Mesenchymal stem cell (in vitro differentiated cells and primary cell): Measurements from ENCODE around the gene VWCE.

Experiments used
- DNase-seq: peaks from one replicate; pipeline ENCODE4 v3.0.0-alpha.2; 2013
- H2AFZ ChIP-seq: one replicate; pipeline ENCODE4 v1.6.1; 2013; ENCODE audit warnings: low read depth, mild to moderate bottlenecking, control low read depth, inconsistent platforms, low read length, moderate library complexity
- H2AK5ac ChIP-seq: 2 replicates; pipeline ENCODE4 v1.6.1; 2013; ENCODE audit warnings: low read length, moderate library complexity, mild to moderate bottlenecking, inconsistent platforms; ENCODE audit not compliant: severe bottlenecking
- H2BK120ac ChIP-seq: one replicate; pipeline ENCODE4 v1.6.1; 2013; ENCODE audit warnings: low read depth, mild to moderate bottlenecking, inconsistent platforms, low read length, moderate library complexity
- H2BK12ac ChIP-seq, 2 experiments: one replicate each; pipeline ENCODE4 v1.6.1; 2013; ENCODE audit warnings: inconsistent platforms in 2 of 2, low read length in 2 of 2, mild to moderate bottlenecking in 2 of 2, moderate library complexity in 2 of 2, control low read depth in 1 of 2
- H2BK15ac ChIP-seq: one replicate; pipeline ENCODE4 v1.6.1; 2013; ENCODE audit warnings: mild to moderate bottlenecking, low read depth, inconsistent platforms; ENCODE audit not compliant: poor library complexity, severe bottlenecking
- H2BK5ac ChIP-seq: 2 replicates; pipeline ENCODE4 v1.6.1; 2013; ENCODE audit warnings: low read depth, mild to moderate bottlenecking, low read length, control low read depth, inconsistent platforms; ENCODE audit not compliant: poor library complexity, severe bottlenecking
- H3K14ac ChIP-seq, 2 experiments: one replicate each; pipeline ENCODE4 v1.6.1; 2013; ENCODE audit warnings: inconsistent platforms in 2 of 2, low read length in 2 of 2, control low read depth in 1 of 2, mild to moderate bottlenecking in 1 of 2, moderate library complexity in 1 of 2
- H3K18ac ChIP-seq, 2 experiments: one replicate each; pipeline ENCODE4 v1.6.1; 2013; ENCODE audit warnings: inconsistent platforms in 2 of 2, low read length in 2 of 2, control low read depth in 1 of 2, low read depth in 1 of 2, mild to moderate bottlenecking in 1 of 2
- H3K23ac ChIP-seq, 2 experiments: one replicate each; pipeline ENCODE4 v1.6.1; 2013; ENCODE audit warnings: inconsistent platforms in 2 of 2, low read length in 2 of 2, mild to moderate bottlenecking in 2 of 2, moderate library complexity in 2 of 2, control low read depth in 1 of 2
- H3K27ac ChIP-seq: 2 replicates; pipeline ENCODE4 v1.5.1; 2013; ENCODE audit warnings: mild to moderate bottlenecking, moderate library complexity, low read length, control low read depth, inconsistent platforms; ENCODE audit not compliant: poor library complexity, severe bottlenecking
- H3K27me3 ChIP-seq, 2 experiments: 2 replicates each; pipeline versions ENCODE4 v1.6.1 to v1.7.0; 2013; ENCODE audit warnings: low read length in 2 of 2, mild to moderate bottlenecking in 2 of 2, moderate library complexity in 2 of 2, control low read depth in 1 of 2, inconsistent platforms in 1 of 2; ENCODE audit not compliant: control insufficient read depth in 1 of 2, insufficient read depth in 1 of 2
- H3K36me3 ChIP-seq, 2 experiments: 2 replicates each; pipeline versions ENCODE4 v1.6.1 to v1.7.0; 2013; ENCODE audit warnings: low read length in 2 of 2, control low read depth in 1 of 2, inconsistent platforms in 1 of 2, low read depth in 1 of 2, mild to moderate bottlenecking in 1 of 2; ENCODE audit not compliant: insufficient read depth in 2 of 2, control insufficient read depth in 1 of 2
- H3K4ac ChIP-seq, 2 experiments: one replicate each; pipeline ENCODE4 v1.6.1; 2013; ENCODE audit warnings: inconsistent platforms in 2 of 2, low read length in 2 of 2, mild to moderate bottlenecking in 2 of 2, moderate library complexity in 2 of 2, control low read depth in 1 of 2, low read depth in 1 of 2
- H3K4me1 ChIP-seq: 2 replicates; pipeline ENCODE4 v1.6.1; 2013; ENCODE audit warnings: low read depth, low read length, control low read depth; ENCODE audit not compliant: control insufficient read depth, insufficient read depth
- H3K4me2 ChIP-seq: 2 replicates; pipeline ENCODE4 v1.6.1; 2013; ENCODE audit warnings: low read length, mild to moderate bottlenecking, inconsistent platforms; ENCODE audit not compliant: poor library complexity, severe bottlenecking
- H3K4me3 ChIP-seq, 2 experiments: 2 replicates each; pipeline versions ENCODE4 v1.5.1 to v1.7.0; 2013; ENCODE audit warnings: low read length in 2 of 2, mild to moderate bottlenecking in 2 of 2, control low read depth in 1 of 2, low read depth in 1 of 2; ENCODE audit not compliant: insufficient read depth in 1 of 2
- H3K79me1 ChIP-seq: replicated peaks from 2 replicates; pipeline ENCODE4 v1.6.1; 2013; ENCODE audit warnings: mild to moderate bottlenecking, control low read depth, low read length, inconsistent platforms; ENCODE audit not compliant: poor library complexity, severe bottlenecking
- H3K9ac ChIP-seq: 2 replicates; pipeline ENCODE4 v1.7.0; 2013; ENCODE audit warnings: mild to moderate bottlenecking, low read length, moderate library complexity
- H3K9me3 ChIP-seq: 2 replicates; pipeline ENCODE4 v1.7.0; 2013; ENCODE audit warnings: mild to moderate bottlenecking, low read length; ENCODE audit not compliant: control insufficient read depth
- H4K8ac ChIP-seq: one replicate; pipeline ENCODE4 v1.6.1; 2013; ENCODE audit warnings: inconsistent platforms, mild to moderate bottlenecking, low read length, moderate library complexity
- H4K91ac ChIP-seq: one replicate; pipeline ENCODE4 v1.6.1; 2013; ENCODE audit warnings: mild to moderate bottlenecking, low read length, inconsistent platforms
- WGBS: methylation state at CpG from one replicate; pipeline ENCODE4 v1.1.7; 2013; ENCODE audit warnings: mixed read lengths; 5-methylcytosine and 5-hydroxymethylcytosine counted together

The VWCE gene

DNA sequence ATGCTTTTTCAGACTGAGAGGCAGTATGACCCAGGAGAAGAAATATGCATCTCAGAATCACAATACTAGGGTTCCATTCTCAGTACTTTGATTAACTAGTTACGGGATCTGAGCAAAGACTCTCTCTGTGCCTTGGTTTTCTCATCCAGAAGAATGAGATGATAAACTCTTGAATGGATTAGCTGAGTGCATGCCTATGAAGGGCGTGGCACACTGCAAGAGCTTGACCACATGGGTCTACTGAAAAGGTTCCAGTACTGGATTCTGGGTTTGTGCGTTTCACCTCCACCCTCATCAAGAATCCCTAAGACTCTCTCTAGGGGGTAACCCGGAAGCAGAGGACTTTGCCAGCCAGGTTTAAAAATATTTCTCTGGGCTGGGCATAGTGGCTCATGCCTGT is 28.5 kb downstream of the VWCE start:
- Histone ChIP-seq H4K8ac (no peak overlapping the region), H2BK15ac (no peak overlapping the region), H3K9ac (no peak overlapping the region), H3K79me1 (no peaks in the 10 kb centered on the region), H3K4ac (no peak overlapping the region), H4K91ac (no peak overlapping the region), H2BK120ac (no peak overlapping the region), H3K18ac (no peak overlapping the region), H2AFZ (no peak overlapping the region), H3K4me2 (no peak overlapping the region), H2AK5ac (no peak overlapping the region), H3K27me3 (no peaks in the 10 kb centered on the region), H3K4me3 (no peak overlapping the region), H3K14ac (no peak overlapping the region), H3K23ac (no peak overlapping the region), H3K27ac (no peak overlapping the region), H2BK5ac (no peak overlapping the region), H3K4me1 (no peaks in the 10 kb centered on the region), H3K36me3 (peaks cover 41 to 60% of the 10 kb centered on the region in 2 experiments), H2BK12ac (no peak overlapping the region), H3K9me3 (no peaks in the 10 kb centered on the region)
- DNase-seq = no peak
- 86% methylated on average over 4 of the region's 4 CpGs for WGBS

DNA sequence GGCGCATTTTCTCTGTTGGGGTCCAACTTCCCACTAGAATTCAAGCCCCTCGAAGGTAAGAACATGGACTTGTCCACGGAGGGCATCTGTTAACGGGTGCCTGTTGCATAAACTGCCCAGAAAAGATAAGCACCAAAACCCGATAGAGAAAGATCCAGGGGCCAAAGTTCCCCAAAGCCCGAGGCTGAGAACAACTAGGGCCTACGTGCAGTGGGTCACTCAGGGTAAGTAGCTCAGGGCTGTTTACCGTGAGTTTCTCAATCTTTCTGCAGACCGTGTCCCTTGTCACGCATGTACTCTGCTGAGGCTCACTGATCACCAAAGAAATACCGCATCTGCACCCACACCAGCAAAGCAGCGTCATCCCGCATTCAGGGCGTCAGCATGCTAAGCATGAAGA is 29.8 kb downstream of the VWCE start:
- no peaks in the 10 kb centered on the region for H3K4me1 ChIP-seq
- H2AK5ac ChIP-seq = no peak overlapping the region
- peaks cover 33 to 66% of the 10 kb centered on the region in 2 experiments for H3K36me3 ChIP-seq
- no peak overlapping the region for H3K18ac ChIP-seq
- no peaks in the 10 kb centered on the region for H3K79me1 ChIP-seq
- no peak overlapping the region for H4K8ac ChIP-seq
- H3K4me2 ChIP-seq = no peak overlapping the region
- H4K91ac ChIP-seq = no peak overlapping the region
- no peak overlapping the region for H2BK5ac ChIP-seq
- 93% methylated on average over 13 of the region's 14 CpGs for WGBS
- H3K27ac ChIP-seq = no peak overlapping the region
- H3K4me3 ChIP-seq = no peak overlapping the region
- H3K4ac ChIP-seq = no peak overlapping the region
- no peaks in the 10 kb centered on the region for H3K27me3 ChIP-seq
- H3K14ac ChIP-seq = no peak overlapping the region
- no peaks in the 10 kb centered on the region for H3K9me3 ChIP-seq
- no peak overlapping the region for H2BK15ac ChIP-seq
- no peak overlapping the region for H3K23ac ChIP-seq
- H2BK120ac ChIP-seq = no peak overlapping the region
- H3K9ac ChIP-seq = no peak overlapping the region
- DNase-seq = no peak
- no peak overlapping the region for H2AFZ ChIP-seq
- H2BK12ac ChIP-seq = no peak overlapping the region

DNA sequence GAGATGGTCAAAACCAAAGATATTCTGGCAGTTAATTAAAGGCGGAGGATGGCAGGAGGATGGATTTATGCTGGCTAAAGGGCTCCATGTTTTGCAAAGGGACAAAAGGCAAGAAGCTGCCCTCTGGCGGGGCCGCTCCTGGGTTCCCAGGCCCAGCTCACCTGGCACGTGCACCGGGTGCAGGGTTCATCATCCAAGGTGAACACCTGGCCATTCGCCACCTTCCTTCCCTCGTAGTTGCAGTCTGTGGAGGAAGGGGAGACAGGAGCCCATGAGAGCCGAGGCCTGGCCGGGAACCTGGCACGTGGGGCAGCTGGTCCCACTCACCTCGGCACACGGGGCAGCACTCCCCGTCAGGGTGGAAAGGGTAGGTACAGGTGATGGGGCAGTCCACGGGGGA is 30.3 kb downstream of the VWCE start:
- Histone ChIP-seq H2BK12ac (no peak overlapping the region), H3K27me3 (no peaks in the 10 kb centered on the region), H3K4me1 (no peaks in the 10 kb centered on the region), H2BK120ac (no peak overlapping the region), H2AK5ac (no peak overlapping the region), H3K79me1 (no peaks in the 10 kb centered on the region), H3K23ac (no peak overlapping the region), H3K18ac (no peak overlapping the region), H3K4me2 (no peak overlapping the region), H2BK5ac (no peak overlapping the region), H2AFZ (no peak overlapping the region), H3K4ac (no peak overlapping the region), H3K9me3 (no peaks in the 10 kb centered on the region), H3K14ac (no peak overlapping the region), H2BK15ac (no peak overlapping the region), H3K36me3 (peaks cover 33 to 69% of the 10 kb centered on the region in 2 experiments), H4K8ac (no peak overlapping the region), H3K27ac (no peak overlapping the region), H3K9ac (no peak overlapping the region), H4K91ac (no peak overlapping the region), H3K4me3 (no peak overlapping the region)
- DNase-seq = no peak
- 95% methylated on average over 14 of the region's 14 CpGs for WGBS

DNA sequence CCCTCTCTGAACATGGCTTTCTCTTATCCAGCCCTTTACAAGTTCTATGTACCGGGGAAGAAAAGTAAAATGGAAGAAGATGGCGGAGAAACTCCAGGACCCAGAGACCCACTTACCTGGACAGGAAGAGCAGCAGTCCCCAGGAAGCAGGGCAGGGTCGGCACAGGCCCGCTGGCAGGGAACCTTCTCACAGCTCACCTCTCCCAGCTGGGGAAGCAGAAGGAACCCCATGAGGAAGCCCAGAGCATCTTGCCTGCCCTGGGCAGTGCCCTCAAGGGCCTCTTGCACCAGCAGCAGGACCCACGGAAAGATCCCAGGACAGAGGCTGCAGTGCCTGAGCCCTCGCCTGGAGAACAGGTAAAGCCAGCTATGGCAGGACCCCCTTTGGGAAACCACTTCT is 30.7 kb downstream of the VWCE start:
- Histone ChIP-seq H3K27ac (no peak overlapping the region), H3K9me3 (no peaks in the 10 kb centered on the region), H3K9ac (no peak overlapping the region), H3K27me3 (no peaks in the 10 kb centered on the region), H2BK12ac (no peak overlapping the region), H3K36me3 (peaks cover 34 to 73% of the 10 kb centered on the region in 2 experiments), H2AFZ (no peak overlapping the region), H3K18ac (no peak overlapping the region), H3K79me1 (no peaks in the 10 kb centered on the region), H3K4me1 (no peaks in the 10 kb centered on the region), H3K4ac (no peak overlapping the region), H4K8ac (no peak overlapping the region), H3K14ac (no peak overlapping the region), H3K4me2 (no peak overlapping the region), H2BK120ac (no peak overlapping the region), H3K23ac (no peak overlapping the region), H2BK15ac (no peak overlapping the region), H4K91ac (no peak overlapping the region), H3K4me3 (no peak overlapping the region), H2AK5ac (no peak overlapping the region), H2BK5ac (no peak overlapping the region)
- 94% methylated on average over 6 of the region's 6 CpGs for WGBS
- no peak for DNase-seq
